Measurements from ENCODE around the gene PFKFB2. TPM values are rescaled to one million over a fixed set of nuclear protein-coding genes. Genes with fewer than 3 reads are reported as not detected.

PFKFB2 gene
- polyA plus RNA-seq, 1 donor (not counting 4 experiments of a cell fraction or from before 2014, with no cell fraction given): 12.2 TPM

- H3K27me3 ChIP-seq (ENCODE audit: control insufficient read depth, extremely low read depth, insufficient read depth, low read length): no peaks in the 10 kb centered on the region
- H3K36me3 ChIP-seq (ENCODE audit: control insufficient read depth in 2 of 2, extremely low read depth in 1 of 2, insufficient read depth in 2 of 2, low read length in 2 of 2): peaks cover 22 to 33% of the 10 kb centered on the region in 2 experiments
- H3K27ac ChIP-seq (ENCODE audit: control insufficient read depth, insufficient read depth, low read length): peak overlapping the region; percentile 97
- peak overlapping the region; percentile 93 for H3K9ac ChIP-seq (ENCODE audit: control insufficient read depth, extremely low read depth, insufficient read depth, low read length)
- no peak overlapping the region for H2AFZ ChIP-seq (ENCODE audit: control insufficient read depth, low read length)
- peak overlapping the region; percentile 42 for H3K4me2 ChIP-seq (ENCODE audit: control insufficient read depth, extremely low read depth, insufficient read depth, low read depth, low read length)
- H3K9me1 ChIP-seq (ENCODE audit: control insufficient read depth, extremely low read depth, insufficient read depth, low read length): no peaks in the 10 kb centered on the region
- no peaks in the 10 kb centered on the region for H4K20me1 ChIP-seq (ENCODE audit: control insufficient read depth, extremely low read depth, insufficient read depth, low read length)
- H3K79me2 ChIP-seq (ENCODE audit: control insufficient read depth, insufficient read depth, low read length): peaks cover 10% of the 10 kb centered on the region
- peaks cover 83% of the 10 kb centered on the region for H3K4me1 ChIP-seq (ENCODE audit: control insufficient read depth, extremely low read depth, insufficient read depth, low read length)
- H3K4me3 ChIP-seq (ENCODE audit: control insufficient read depth in 2 of 3, extremely low read depth in 1 of 3, insufficient read depth in 2 of 3, low read depth in 1 of 3, low read length in 3 of 3): no peak overlapping the region
- peak; percentile 34 for FAIRE-seq
- dilution Hi-C loops (cut with MboI; ENCODE audit: extremely low pct_ligation_motif_present, low sequenced_read_pairs): no loop called here
- no peak for DNase-seq (ENCODE audit: low read depth, low spot score)
- H3K9me3 ChIP-seq (ENCODE audit: control insufficient read depth, low read depth, low read length): no peaks in the 10 kb centered on the region
- TF ChIP-seq EZH2 (IDR thresholded peaks at IDR 0.05; ENCODE audit: low read length) (no peak), CTCF (optimal IDR thresholded peaks at IDR 0.05 in 1 of 3, IDR thresholded peaks at IDR 0.05 in 1 of 3, conservative IDR thresholded peaks at IDR 0.05 in 1 of 3; ENCODE audit: extremely low read depth in 1 of 3, insufficient read depth in 2 of 3, low read length in 3 of 3) (no peak)
Observed at GRCh38 chr1:207020065-207020708, 32.9 kb upstream of the PFKFB2 start.

GRCh38 chr1:207020709-207021107, 32.4 kb upstream of the PFKFB2 start:
- H4K20me1 ChIP-seq (ENCODE audit: control insufficient read depth, extremely low read depth, insufficient read depth, low read length): no peaks in the 10 kb centered on the region
- no peak overlapping the region for H3K4me3 ChIP-seq (ENCODE audit: control insufficient read depth in 2 of 3, extremely low read depth in 1 of 3, insufficient read depth in 2 of 3, low read depth in 1 of 3, low read length in 3 of 3)
- TF ChIP-seq CTCF (optimal IDR thresholded peaks at IDR 0.05 in 1 of 3, IDR thresholded peaks at IDR 0.05 in 1 of 3, conservative IDR thresholded peaks at IDR 0.05 in 1 of 3; ENCODE audit: extremely low read depth in 1 of 3, insufficient read depth in 2 of 3, low read length in 3 of 3) (peak in 1 of 3 experiments; percentile 34), EZH2 (IDR thresholded peaks at IDR 0.05; ENCODE audit: low read length) (no peak)
- H3K36me3 ChIP-seq (ENCODE audit: control insufficient read depth in 2 of 2, extremely low read depth in 1 of 2, insufficient read depth in 2 of 2, low read length in 2 of 2): peaks cover 22 to 38% of the 10 kb centered on the region in 2 experiments
- peak overlapping the region; percentile 42 for H3K4me2 ChIP-seq (ENCODE audit: control insufficient read depth, extremely low read depth, insufficient read depth, low read depth, low read length)
- no peaks in the 10 kb centered on the region for H3K9me1 ChIP-seq (ENCODE audit: control insufficient read depth, extremely low read depth, insufficient read depth, low read length)
- H3K27ac ChIP-seq (ENCODE audit: control insufficient read depth, insufficient read depth, low read length): peak overlapping the region; percentile 97
- peaks cover 88% of the 10 kb centered on the region for H3K4me1 ChIP-seq (ENCODE audit: control insufficient read depth, extremely low read depth, insufficient read depth, low read length)
- no peaks in the 10 kb centered on the region for H3K27me3 ChIP-seq (ENCODE audit: control insufficient read depth, extremely low read depth, insufficient read depth, low read length)
- H2AFZ ChIP-seq (ENCODE audit: control insufficient read depth, low read length): no peak overlapping the region
- dilution Hi-C loops (cut with MboI; ENCODE audit: extremely low pct_ligation_motif_present, low sequenced_read_pairs): no loop called here
- peak overlapping the region; percentile 93 for H3K9ac ChIP-seq (ENCODE audit: control insufficient read depth, extremely low read depth, insufficient read depth, low read length)
- DNase-seq (ENCODE audit: low read depth, low spot score) (no peak), FAIRE-seq (no peak)
- H3K79me2 ChIP-seq (ENCODE audit: control insufficient read depth, insufficient read depth, low read length): peaks cover 15% of the 10 kb centered on the region
- H3K9me3 ChIP-seq (ENCODE audit: control insufficient read depth, low read depth, low read length): no peaks in the 10 kb centered on the region
